K562 (cell line): ENCODE data around the gene CELA3A. TPM values are rescaled to one million over a fixed set of nuclear protein-coding genes. Genes with fewer than 3 reads are reported as not detected.

Experiments used
- EHMT2 ChIP-seq: fragments of 450-650 bp; IDR thresholded peaks from 2 replicates; pipeline ENCODE4 v1.6.1; 2018; ENCODE audit warnings: antibody characterized with exemption
- HCFC1 ChIP-seq: IDR thresholded peaks from 2 replicates; pipeline ENCODE4 v1.6.1; 2012; ENCODE audit warnings: low read depth, low read length, improper control_type of control experiment
- HEY1 ChIP-seq: fragments of 250-450 bp; sonication (Bioruptor Pico); IDR thresholded peaks from 2 replicates; pipeline ENCODE4 v1.5.0; 2020; ENCODE audit warnings: mild to moderate bottlenecking, moderate library complexity, borderline replicate concordance
- KLF1 ChIP-seq: fragments of 450-650 bp; IDR thresholded peaks from 2 replicates; pipeline ENCODE4 v1.6.1; 2016; ENCODE audit warnings: missing genetic modification characterization, missing compliant biosample characterization
- MAFF ChIP-seq: IDR thresholded peaks from 2 replicates; pipeline ENCODE4 v1.6.1; 2012; ENCODE audit warnings: low read length, improper control_type of control experiment
- MYBL2 ChIP-seq, 2 experiments: fragments of 450-650 bp in 1 of 2; sonication (generic) in 1 of 2; formaldehyde crosslinking in 1 of 2; IDR thresholded peaks; 2 replicates each; pipeline versions ENCODE4 v1.6.1 to v1.8.1; 2017 to 2022; ENCODE audit warnings: borderline replicate concordance in 1 of 2, inconsistent platforms in 1 of 2, low read depth in 1 of 2, mild to moderate bottlenecking in 1 of 2, missing genetic modification reagents in 1 of 2, moderate library complexity in 1 of 2
- NBN ChIP-seq: fragments of 450-650 bp; IDR thresholded peaks from 2 replicates; pipeline ENCODE4 v1.6.1; 2016; ENCODE audit warnings: low read depth, mild to moderate bottlenecking
- NFE2 ChIP-seq: IDR thresholded peaks from 2 replicates; pipeline ENCODE4 v1.6.1; 2014; ENCODE audit warnings: antibody characterized with exemption, low read depth
- NFYB ChIP-seq: IDR thresholded peaks from 2 replicates; pipeline ENCODE4 v1.6.1; 2011; ENCODE audit warnings: mild to moderate bottlenecking, moderate library complexity; ENCODE audit not compliant: insufficient read length; ENCODE audit errors: extremely low read depth
- NUFIP1 ChIP-seq: fragments of 450-650 bp; IDR thresholded peaks from 2 replicates; pipeline ENCODE4 v1.6.1; 2018; ENCODE audit not compliant: partially characterized antibody
- PURB ChIP-seq: sonication (generic); formaldehyde crosslinking; IDR thresholded peaks from 2 replicates; pipeline ENCODE4 v1.9.0; 2021; ENCODE audit warnings: low read depth, mild to moderate bottlenecking, missing genetic modification reagents
- RBM34 ChIP-seq: fragments of 200-400 bp; formaldehyde crosslinking; IDR thresholded peaks from 2 replicates; pipeline ENCODE4 v1.6.1; 2018; ENCODE audit warnings: low read length, borderline replicate concordance; ENCODE audit not compliant: insufficient read depth
- RCOR1 ChIP-seq, 2 experiments: IDR thresholded peaks; 2 replicates each; pipeline ENCODE4 v1.6.1; 2012; ENCODE audit warnings: low read depth in 2 of 2, low read length in 2 of 2, borderline replicate concordance in 1 of 2, improper control_type of control experiment in 1 of 2
- SAFB ChIP-seq: fragments of 200-400 bp; formaldehyde crosslinking; IDR thresholded peaks from 2 replicates; pipeline ENCODE4 v1.6.1; 2017; ENCODE audit warnings: low read depth, low read length, borderline replicate concordance
- SMARCC2 ChIP-seq: fragments of 450-650 bp; IDR thresholded peaks from 2 replicates; pipeline ENCODE4 v1.6.1; 2017; ENCODE audit warnings: antibody characterized with exemption, moderate library complexity, mild to moderate bottlenecking, low read depth
- TFAM ChIP-seq: fragments of 250-450 bp; sonication (Bioruptor Pico); conservative IDR thresholded peaks from 2 replicates; pipeline ENCODE4 v1.5.0; 2021; ENCODE audit warnings: mild to moderate bottlenecking, moderate library complexity
- ZBTB1 ChIP-seq: sonication (generic); formaldehyde crosslinking; IDR thresholded peaks from 2 replicates; pipeline ENCODE4 v1.8.1; 2023; ENCODE audit warnings: missing genetic modification reagents, low read depth, mild to moderate bottlenecking, borderline replicate concordance
- ZNF174 ChIP-seq: fragments of 250-450 bp; sonication (Bioruptor Pico); IDR thresholded peaks from 2 replicates; pipeline ENCODE4 v1.4.0; 2020; ENCODE audit warnings: mild to moderate bottlenecking
- ZNF197 ChIP-seq: fragments of 200-800 bp; sonication (Bioruptor generic); IDR thresholded peaks from 2 replicates; pipeline ENCODE4 v1.6.1; 2016; ENCODE audit warnings: low read depth, missing genetic modification characterization, missing compliant biosample characterization
- polyA plus RNA-seq, 8 experiments: library from polyadenylated mRNA; depleted of rRNA in 4 of 8; stranded (reverse) in 5 of 8; unstranded in 3 of 8; fragments of >200 nt; fragmentation: Nextera tagmentation in 2 of 8; fragmentation: Illumina TruSeq in 1 of 8; extraction: Ambion mirVana in 2 of 8; extraction: Trizol in 1 of 8; gene quantifications; 2 replicates each; pipeline versions ENCODE4 v1.2.1 to v1.2.3, GENCODE V29; 2011 to 2014; ENCODE audit warnings: inconsistent platforms in 1 of 8, missing spikeins in 1 of 8
- total RNA-seq, 7 experiments: library from RNA; depleted of rRNA in 6 of 7; stranded (reverse); fragments of >200 nt in 6 of 7; fragmentation: Illumina TruSeq in 2 of 7; extraction: Trizol in 2 of 7; gene quantifications; 2 replicates each; pipeline versions ENCODE4 v1.2.1 to v1.2.3, GENCODE V29; 2011 to 2021; ENCODE audit warnings: low replicate concordance in 1 of 7
- TF ChIP-seq, protein P1 (sequence below): fragments of 450-650 bp; formaldehyde crosslinking; IDR thresholded peaks from 2 replicates; pipeline ENCODE4 v1.4.0; 2020; ENCODE audit warnings: mild to moderate bottlenecking, moderate library complexity
- TF ChIP-seq, protein P2 (sequence below): sonication (generic); formaldehyde crosslinking; IDR thresholded peaks from 2 replicates; pipeline ENCODE4 v1.8.0; 2023; ENCODE audit warnings: mild to moderate bottlenecking, missing genetic modification reagents
- TF ChIP-seq, protein P3 (sequence below): sonication (generic); formaldehyde crosslinking; IDR thresholded peaks from 2 replicates; pipeline ENCODE4 v1.8.0; 2022; ENCODE audit warnings: mild to moderate bottlenecking, low read depth, missing genetic modification reagents
- TF ChIP-seq, protein P4 (sequence below): fragments of 250-450 bp; sonication (Bioruptor Pico); IDR thresholded peaks from 2 replicates; pipeline ENCODE4 v1.5.0; 2021

CELA3A gene
- total and polyA plus RNA-seq, 9 of the 15 experiments (the other 6 are each of a cell fraction or from before 2014, with no cell fraction given): 5.4 TPM; not detected in 8

DNA sequence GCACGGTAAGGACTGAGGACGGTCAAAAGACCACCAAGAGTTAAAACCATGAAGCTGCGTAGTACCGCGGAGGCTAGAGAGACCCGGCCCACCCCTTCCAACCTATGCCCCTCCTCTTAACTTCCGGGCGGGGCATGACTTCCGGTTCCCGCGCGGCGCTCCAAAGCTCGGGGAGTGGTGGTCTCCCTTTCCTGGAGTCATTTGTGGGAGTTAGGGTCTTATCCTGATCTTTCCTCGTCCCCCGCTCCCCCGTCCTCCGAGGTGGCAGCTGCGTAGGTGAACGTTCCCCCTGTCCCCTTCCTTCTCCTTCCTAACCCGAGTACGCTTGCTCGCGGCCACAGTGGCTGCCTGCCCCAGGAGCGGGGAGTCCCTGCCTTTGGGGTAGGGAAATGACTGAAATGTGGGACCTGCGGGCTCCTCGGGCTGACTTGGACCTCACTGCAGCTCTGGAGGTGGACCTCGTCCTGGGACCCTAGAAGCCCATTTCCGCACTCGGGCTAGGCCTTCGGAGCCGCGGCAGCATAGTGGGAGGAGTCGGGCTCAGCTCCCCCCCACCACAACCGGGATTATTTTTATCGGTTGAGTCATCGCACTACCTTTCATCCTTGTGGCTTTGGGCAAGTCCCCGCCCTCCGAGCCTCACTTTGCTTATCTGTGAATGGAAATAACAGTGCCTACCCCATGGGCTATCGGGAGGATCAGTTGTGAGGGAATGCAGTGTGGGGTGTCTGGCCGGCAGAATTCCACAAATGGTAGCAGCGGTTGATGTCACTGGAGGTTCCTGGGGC, 24.1 kb downstream of the CELA3A start (continued):
- TF ChIP-seq TFAM (CRISPR knock-in tag) (no peak), SAFB (no peak), ZNF197 (CRISPR knock-in tag) (peak; percentile 84), SMARCC2 (no peak; the same call in 1 of the 2 replicates), PURB (no peak), NFYB (no peak), KLF1 (tag) (peak; percentile 91), NBN (peak; percentile 96), ZNF174 (CRISPR knock-in tag) (no peak), MYBL2 (IDR thresholded peaks at IDR 0.05; ENCODE audit: low read depth) (no peak), MYBL2 (CRISPR knock-in tag; IDR thresholded peaks at IDR 0.05; ENCODE audit: borderline replicate concordance) (no peak), EHMT2 (no peak; the same call in 1 of the 2 replicates), ZBTB1 (CRISPR knock-in tag) (no peak), HEY1 (CRISPR knock-in tag) (no peak), NFE2 (peak; percentile 53; the same call in 1 of the 2 replicates), MAFF (no peak), HCFC1 (peak; percentile 53), NUFIP1 (no peak), RCOR1 (IDR thresholded peaks at IDR 0.05; ENCODE audit: borderline replicate concordance in 1 of 2, low read depth in 2 of 2, low read length in 2 of 2) (peak; percentile 85 to 97), RBM34 (no peak)
- TF ChIP-seq, protein P1, sequence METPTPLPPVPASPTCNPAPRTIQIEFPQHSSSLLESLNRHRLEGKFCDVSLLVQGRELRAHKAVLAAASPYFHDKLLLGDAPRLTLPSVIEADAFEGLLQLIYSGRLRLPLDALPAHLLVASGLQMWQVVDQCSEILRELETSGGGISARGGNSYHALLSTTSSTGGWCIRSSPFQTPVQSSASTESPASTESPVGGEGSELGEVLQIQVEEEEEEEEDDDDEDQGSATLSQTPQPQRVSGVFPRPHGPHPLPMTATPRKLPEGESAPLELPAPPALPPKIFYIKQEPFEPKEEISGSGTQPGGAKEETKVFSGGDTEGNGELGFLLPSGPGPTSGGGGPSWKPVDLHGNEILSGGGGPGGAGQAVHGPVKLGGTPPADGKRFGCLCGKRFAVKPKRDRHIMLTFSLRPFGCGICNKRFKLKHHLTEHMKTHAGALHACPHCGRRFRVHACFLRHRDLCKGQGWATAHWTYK (CRISPR knock-in tag): peak; percentile 91
- TF ChIP-seq, protein P2, sequence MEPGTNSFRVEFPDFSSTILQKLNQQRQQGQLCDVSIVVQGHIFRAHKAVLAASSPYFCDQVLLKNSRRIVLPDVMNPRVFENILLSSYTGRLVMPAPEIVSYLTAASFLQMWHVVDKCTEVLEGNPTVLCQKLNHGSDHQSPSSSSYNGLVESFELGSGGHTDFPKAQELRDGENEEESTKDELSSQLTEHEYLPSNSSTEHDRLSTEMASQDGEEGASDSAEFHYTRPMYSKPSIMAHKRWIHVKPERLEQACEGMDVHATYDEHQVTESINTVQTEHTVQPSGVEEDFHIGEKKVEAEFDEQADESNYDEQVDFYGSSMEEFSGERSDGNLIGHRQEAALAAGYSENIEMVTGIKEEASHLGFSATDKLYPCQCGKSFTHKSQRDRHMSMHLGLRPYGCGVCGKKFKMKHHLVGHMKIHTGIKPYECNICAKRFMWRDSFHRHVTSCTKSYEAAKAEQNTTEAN (CRISPR knock-in tag): peak; percentile 85
- TF ChIP-seq, protein P3, sequence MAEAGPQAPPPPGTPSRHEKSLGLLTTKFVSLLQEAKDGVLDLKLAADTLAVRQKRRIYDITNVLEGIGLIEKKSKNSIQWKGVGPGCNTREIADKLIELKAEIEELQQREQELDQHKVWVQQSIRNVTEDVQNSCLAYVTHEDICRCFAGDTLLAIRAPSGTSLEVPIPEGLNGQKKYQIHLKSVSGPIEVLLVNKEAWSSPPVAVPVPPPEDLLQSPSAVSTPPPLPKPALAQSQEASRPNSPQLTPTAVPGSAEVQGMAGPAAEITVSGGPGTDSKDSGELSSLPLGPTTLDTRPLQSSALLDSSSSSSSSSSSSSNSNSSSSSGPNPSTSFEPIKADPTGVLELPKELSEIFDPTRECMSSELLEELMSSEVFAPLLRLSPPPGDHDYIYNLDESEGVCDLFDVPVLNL (CRISPR knock-in tag): peak; percentile 80; the same call in 1 of the 2 replicates
- TF ChIP-seq, protein P4, sequence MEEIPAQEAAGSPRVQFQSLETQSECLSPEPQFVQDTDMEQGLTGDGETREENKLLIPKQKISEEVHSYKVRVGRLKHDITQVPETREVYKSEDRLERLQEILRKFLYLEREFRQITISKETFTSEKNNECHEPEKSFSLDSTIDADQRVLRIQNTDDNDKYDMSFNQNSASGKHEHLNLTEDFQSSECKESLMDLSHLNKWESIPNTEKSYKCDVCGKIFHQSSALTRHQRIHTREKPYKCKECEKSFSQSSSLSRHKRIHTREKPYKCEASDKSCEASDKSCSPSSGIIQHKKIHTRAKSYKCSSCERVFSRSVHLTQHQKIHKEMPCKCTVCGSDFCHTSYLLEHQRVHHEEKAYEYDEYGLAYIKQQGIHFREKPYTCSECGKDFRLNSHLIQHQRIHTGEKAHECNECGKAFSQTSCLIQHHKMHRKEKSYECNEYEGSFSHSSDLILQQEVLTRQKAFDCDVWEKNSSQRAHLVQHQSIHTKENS (CRISPR knock-in tag): no peak
